Tibial nerve (tissue), 3 donors: ENCODE measurements around the gene MCF2L2.

Source experiments
- CTCF ChIP-seq, 5 experiments: fragments of 200-600 bp in 3 of 5; fragments of 450-650 bp in 2 of 5; sonication (generic) in 3 of 5; IDR thresholded peaks; one replicate each; pipeline ENCODE4 v1.5.1; 2016 to 2019; ENCODE audit warnings: antibody characterized with exemption in 5 of 5, mild to moderate bottlenecking in 3 of 5, moderate library complexity in 2 of 5
- POLR2A ChIP-seq, 2 donors: fragments of 450-650 bp; IDR thresholded peaks; one replicate each; pipeline ENCODE4 v1.6.1; 2017; ENCODE audit warnings: antibody characterized with exemption in 2 of 2, mild to moderate bottlenecking in 2 of 2, moderate library complexity in 2 of 2

GRCh38 chr3:183287301-183287971 is 141.0 kb downstream of the MCF2L2 start:
- no peak for TF ChIP-seq POLR2A (IDR thresholded peaks at IDR 0.05)
- TF ChIP-seq CTCF (IDR thresholded peaks at IDR 0.05): no peak
